Skeletal muscle satellite cell (primary cell): ENCODE results near the gene CEP57L1. TPM values are rescaled to one million over a fixed set of nuclear protein-coding genes. Genes with fewer than 3 reads are reported as not detected.

Source experiments
- H3K27me3 ChIP-seq: 2 replicates; pipeline ENCODE4 v1.7.0; 2013; ENCODE audit warnings: low read length; ENCODE audit not compliant: control insufficient read depth, insufficient read depth
- H3K36me3 ChIP-seq: 2 replicates; pipeline ENCODE4 v1.7.0; 2013; ENCODE audit warnings: mild to moderate bottlenecking, control low read depth, low read length; ENCODE audit not compliant: insufficient read depth
- H3K4me1 ChIP-seq: 2 replicates; pipeline ENCODE4 v1.7.0; 2013; ENCODE audit warnings: low read length; ENCODE audit not compliant: control insufficient read depth, insufficient read depth
- H3K4me2 ChIP-seq: 2 replicates; pipeline ENCODE4 v1.7.0; 2013; ENCODE audit warnings: mild to moderate bottlenecking, low read length
- H3K4me3 ChIP-seq: 2 replicates; pipeline ENCODE4 v1.7.0; 2013; ENCODE audit warnings: low read length
- H3K9ac ChIP-seq: 2 replicates; pipeline ENCODE4 v1.7.0; 2013; ENCODE audit warnings: mild to moderate bottlenecking, low read depth, low read length, moderate library complexity
- H3K9me3 ChIP-seq: replicated peaks from 2 replicates; pipeline ENCODE4 v1.7.0; 2013; ENCODE audit warnings: mild to moderate bottlenecking, control low read depth, low read length
- small RNA-seq: library from RNA; depleted of rRNA; stranded (forward); fragments of <200 nt; gene quantifications from one replicate; pipeline ENCODE3, GENCODE V24; 2012

The CEP57L1 gene

DNA sequence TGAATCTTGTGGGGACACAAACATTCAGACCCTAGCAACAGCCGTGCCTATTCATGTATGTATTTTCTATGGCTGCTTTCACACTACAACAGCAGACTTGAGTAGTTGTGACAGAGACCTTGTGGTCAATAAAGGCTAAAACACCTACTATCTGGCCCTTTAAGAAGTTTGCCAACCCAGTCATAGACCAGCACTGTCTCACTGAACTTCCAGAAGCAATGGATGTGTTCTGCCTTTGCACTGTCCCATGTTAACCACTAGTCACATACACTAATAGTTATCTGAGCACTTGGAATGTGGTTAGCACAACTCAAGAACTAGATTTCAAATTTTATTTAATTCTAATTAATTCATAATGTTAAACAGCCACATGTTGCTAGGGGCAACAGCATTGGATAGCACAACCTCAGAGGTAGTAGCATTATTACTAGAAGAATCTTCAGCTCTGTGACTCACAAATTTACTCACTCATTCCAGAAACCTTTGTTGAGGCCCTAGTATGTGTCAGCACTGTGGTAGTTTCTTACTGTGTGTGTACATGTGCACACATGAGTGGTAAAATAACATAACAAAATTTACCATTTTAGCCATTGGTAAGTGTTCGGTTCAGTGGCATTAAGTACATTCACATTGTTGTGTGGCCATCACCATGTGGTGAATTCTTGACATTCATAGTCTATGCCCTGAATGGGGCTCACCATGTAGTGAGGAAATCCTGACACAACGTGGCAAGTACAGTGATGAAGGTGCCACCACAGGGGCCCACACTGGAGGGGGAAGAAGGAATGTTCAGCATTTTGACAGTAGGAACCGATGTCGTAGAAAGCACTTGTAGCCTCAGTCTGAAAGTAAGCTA, 107.3 kb downstream of the CEP57L1 start:
- Histone ChIP-seq H3K36me3 (no peaks in the 10 kb centered on the region), H3K9ac (no peak overlapping the region), H3K4me3 (no peak overlapping the region), H3K27me3 (no peaks in the 10 kb centered on the region), H3K4me2 (no peak overlapping the region), H3K4me1 (peaks cover 8% of the 10 kb centered on the region), H3K9me3 (no peaks in the 10 kb centered on the region)

DNA sequence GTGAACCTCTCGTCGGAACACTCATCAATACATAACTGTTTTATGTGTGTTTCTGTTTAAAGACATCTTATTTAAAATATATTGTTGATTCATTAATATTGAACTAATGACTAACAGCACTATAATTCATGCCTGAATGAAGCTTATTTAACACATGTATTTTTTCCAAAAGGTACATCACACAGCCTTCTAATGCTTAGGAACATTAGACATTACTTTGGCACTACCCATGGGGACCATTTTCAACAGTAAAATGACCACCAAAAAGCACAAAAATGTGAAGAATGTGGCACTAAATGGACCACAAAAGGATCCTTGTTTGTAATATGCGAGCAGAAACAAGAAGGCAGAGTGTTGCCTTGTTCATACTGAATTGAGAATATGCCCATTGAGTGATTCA, 109.2 kb downstream of the CEP57L1 start:
- Histone ChIP-seq H3K4me2 (no peak overlapping the region), H3K4me1 (peaks cover 8% of the 10 kb centered on the region), H3K9me3 (no peaks in the 10 kb centered on the region), H3K36me3 (no peaks in the 10 kb centered on the region), H3K9ac (no peak overlapping the region), H3K4me3 (no peak overlapping the region), H3K27me3 (no peaks in the 10 kb centered on the region)

DNA sequence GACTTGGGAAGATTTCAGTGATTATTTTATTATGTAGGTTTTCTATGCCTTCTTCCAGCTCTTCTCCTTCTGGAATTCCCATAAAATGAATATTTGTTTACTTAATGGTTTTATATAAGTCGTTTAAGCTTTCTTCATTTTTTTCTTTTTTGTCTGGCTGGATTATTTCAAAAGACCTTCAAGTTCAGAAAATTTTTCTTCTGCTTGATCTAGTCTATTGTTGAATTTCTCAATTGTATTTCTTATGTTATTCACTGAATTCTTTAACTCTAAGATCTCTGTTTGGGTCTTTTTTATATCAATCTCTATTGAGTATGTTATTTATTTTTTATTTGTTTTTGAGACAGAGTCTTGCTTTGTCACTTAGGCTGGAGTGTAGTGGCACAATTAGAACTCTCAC, 117.4 kb downstream of the CEP57L1 start:
- Histone ChIP-seq H3K27me3 (no peaks in the 10 kb centered on the region), H3K4me2 (no peak overlapping the region), H3K4me3 (no peak overlapping the region), H3K9me3 (no peaks in the 10 kb centered on the region), H3K9ac (no peak overlapping the region), H3K36me3 (no peaks in the 10 kb centered on the region), H3K4me1 (no peaks in the 10 kb centered on the region)

Small RNA genes lying within 50 kb of the gene (small RNA-seq; reads per million reads assigned to genes)
- gene RNU6-653P, result not detected
